GM12891 (cell line): ENCODE results near the gene SLC6A9.

ENCODE experiments used
- PAX5 ChIP-seq: IDR thresholded peaks from 2 replicates; pipeline ENCODE4 v1.6.1; 2011; ENCODE audit warnings: low read length, moderate library complexity, mild to moderate bottlenecking; ENCODE audit not compliant: insufficient read depth, severe bottlenecking
- POLR2A ChIP-seq: IDR thresholded peaks from 2 replicates; pipeline ENCODE4 v1.6.1; 2011; ENCODE audit warnings: low read depth, low read length, control low read depth
- POLR2AphosphoS5 ChIP-seq: IDR thresholded peaks from 2 replicates; pipeline ENCODE4 v1.6.1; 2011; ENCODE audit warnings: low read depth, low read length, control low read depth
- SPI1 ChIP-seq: IDR thresholded peaks from 2 replicates; pipeline ENCODE4 v1.6.1; 2011; ENCODE audit warnings: low read depth, low read length, control low read depth
- TAF1 ChIP-seq: IDR thresholded peaks from 2 replicates; pipeline ENCODE4 v1.6.1; 2011; ENCODE audit warnings: low read depth, low read length, control low read depth

GRCh38 chr1:44000122-44000665 lies 31.1 kb downstream of the SLC6A9 start:
- TF ChIP-seq POLR2A (no peak), SPI1 (no peak), POLR2AphosphoS5 (no peak), TAF1 (no peak), PAX5 (no peak)
